OCI-LY3 (cell line): ENCODE data around the gene EPHB4.

Experiments
- CTCF ChIP-seq: fragments of 200-600, 300-600 bp; sonication (generic); IDR thresholded peaks from 2 replicates; pipeline ENCODE4 v1.5.1; 2014; ENCODE audit warnings: antibody characterized with exemption, low read length, low read depth
- EZH2phosphoT487 ChIP-seq: fragments of 200-600 bp; shearing (Covaris generic); IDR thresholded peaks from 2 replicates; pipeline ENCODE4 v1.6.1; 2018; ENCODE audit warnings: antibody characterized with exemption, mixed run types, low read depth

GRCh38 chr7:100759357-100760171, 67.8 kb downstream of the EPHB4 start:
- TF ChIP-seq CTCF (no peak), EZH2phosphoT487 (no peak)
